CD14-positive monocyte (primary cell): ENCODE results near the gene CDKAL1. TPM values are rescaled to one million over a fixed set of nuclear protein-coding genes. Genes with fewer than 3 reads are reported as not detected.

Experiments used
- DNase-seq, 3 donors: peaks; one replicate each; pipeline ENCODE4 v3.0.0-alpha.2; 2011 to 2022
- H2AFZ ChIP-seq: 2 replicates; pipeline ENCODE4 v1.6.0; 2012; ENCODE audit warnings: mild to moderate bottlenecking, low read depth, low read length, inconsistent platforms; ENCODE audit not compliant: insufficient read depth, poor library complexity, severe bottlenecking
- H3K27ac ChIP-seq, 2 donors: 1 replicate in 1 of 2; 2 replicates in 1 of 2; pipeline ENCODE4 v1.5.1; 2012 to 2013; ENCODE audit warnings: low read length in 2 of 2, control low read depth in 1 of 2, inconsistent platforms in 1 of 2, low read depth in 1 of 2, mild to moderate bottlenecking in 1 of 2
- H3K27me3 ChIP-seq, 2 donors: one replicate each; pipeline versions ENCODE4 v1.6.0 to v1.6.1; 2011 to 2013; ENCODE audit warnings: low read length in 2 of 2; ENCODE audit not compliant: control insufficient read depth in 2 of 2, insufficient read depth in 2 of 2
- H3K36me3 ChIP-seq, 2 donors: replicated peaks in 1 of 2; 1 replicate in 1 of 2; 2 replicates in 1 of 2; pipeline versions ENCODE4 v1.5.1 to v1.6.1; 2012 to 2013; ENCODE audit warnings: low read length in 2 of 2, control low read depth in 1 of 2, inconsistent platforms in 1 of 2, mild to moderate bottlenecking in 1 of 2; ENCODE audit not compliant: insufficient read depth in 2 of 2, control insufficient read depth in 1 of 2
- H3K4me1 ChIP-seq, 2 donors: 1 replicate in 1 of 2; 2 replicates in 1 of 2; pipeline versions ENCODE4 v1.5.1 to v1.6.1; 2012 to 2013; ENCODE audit warnings: low read length in 2 of 2, control low read depth in 1 of 2, inconsistent platforms in 1 of 2, mild to moderate bottlenecking in 1 of 2, moderate library complexity in 1 of 2; ENCODE audit not compliant: insufficient read depth in 2 of 2, control insufficient read depth in 1 of 2
- H3K4me2 ChIP-seq: replicated peaks from 2 replicates; pipeline ENCODE3; 2012; ENCODE audit warnings: low read length, moderate library complexity, mild to moderate bottlenecking; ENCODE audit not compliant: poor library complexity, severe bottlenecking; ENCODE audit errors: extremely low read depth
- H3K4me3 ChIP-seq, 3 experiments: fragments of 200-600 bp in 1 of 3; sonication (generic) in 1 of 3; replicated peaks in 1 of 3; 1 replicate in 2 of 3; 2 replicates in 1 of 3; pipeline ENCODE4 v1.5.1; 2011 to 2013; ENCODE audit warnings: low read length in 3 of 3, mild to moderate bottlenecking in 3 of 3, control low read depth in 2 of 3, low read depth in 2 of 3, inconsistent platforms in 1 of 3, moderate library complexity in 1 of 3
- H3K79me2 ChIP-seq: 2 replicates; pipeline ENCODE4 v1.6.0; 2012; ENCODE audit warnings: mild to moderate bottlenecking, control low read depth, inconsistent platforms, low read length, moderate library complexity; ENCODE audit not compliant: insufficient read depth
- H3K9ac ChIP-seq: 2 replicates; pipeline ENCODE4 v1.6.0; 2017; ENCODE audit warnings: low read length, mild to moderate bottlenecking; ENCODE audit not compliant: insufficient read depth, poor library complexity, severe bottlenecking
- H3K9me3 ChIP-seq, 2 donors: replicated peaks in 1 of 2; 1 replicate in 1 of 2; 2 replicates in 1 of 2; pipeline versions ENCODE4 v1.5.1 to v1.6.1; 2012 to 2013; ENCODE audit warnings: low read length in 2 of 2, control low read depth in 1 of 2; ENCODE audit not compliant: control insufficient read depth in 1 of 2, insufficient read depth in 1 of 2
- H4K20me1 ChIP-seq: 2 replicates; pipeline ENCODE4 v1.6.0; 2012; ENCODE audit warnings: mild to moderate bottlenecking, low read length, control low read depth, moderate library complexity; ENCODE audit not compliant: insufficient read depth
- H3K27ac Mint-ChIP-seq, 7 donors: one replicate each; pipeline ENCODE4 v1.8.0; 2020; ENCODE audit warnings: mild to moderate bottlenecking in 7 of 7, mixed read lengths in 7 of 7, moderate library complexity in 6 of 7, inconsistent platforms in 2 of 7
- H3K27me3 Mint-ChIP-seq, 3 donors: one replicate each; pipeline ENCODE4 v1.8.0; 2021 to 2022; ENCODE audit warnings: low read depth in 3 of 3, mild to moderate bottlenecking in 3 of 3, mixed read lengths in 3 of 3, moderate library complexity in 3 of 3, inconsistent platforms in 1 of 3
- H3K36me3 Mint-ChIP-seq, 2 donors: one replicate each; pipeline ENCODE4 v1.8.0; 2020; ENCODE audit warnings: mixed read lengths in 2 of 2, inconsistent platforms in 1 of 2, mild to moderate bottlenecking in 1 of 2
- H3K4me1 Mint-ChIP-seq: one replicate; pipeline ENCODE4 v1.8.0; 2020; ENCODE audit warnings: mild to moderate bottlenecking, mixed read lengths
- H3K4me3 Mint-ChIP-seq, 2 donors: one replicate each; pipeline ENCODE4 v1.8.0; 2020; ENCODE audit warnings: mild to moderate bottlenecking in 2 of 2, mixed read lengths in 2 of 2, moderate library complexity in 1 of 2
- H3K9me3 Mint-ChIP-seq, 7 donors: one replicate each; pipeline ENCODE4 v1.8.0; 2020 to 2022; ENCODE audit warnings: mixed read lengths in 7 of 7, mild to moderate bottlenecking in 6 of 7, moderate library complexity in 6 of 7, inconsistent platforms in 2 of 7
- CTCF ChIP-seq: fragments of 200-600 bp; IDR thresholded peaks from one replicate; pipeline ENCODE4 v1.8.0; 2022; ENCODE audit warnings: antibody characterized with exemption, mild to moderate bottlenecking
- WGBS: methylation state at CpG from one replicate; pipeline ENCODE4 v1.1.5; 2013; ENCODE audit warnings: missing lambda C conversion rate; ENCODE audit not compliant: insufficient coverage; 5-methylcytosine and 5-hydroxymethylcytosine counted together
- intact Hi-C, 2 donors: fragments of 100-400 bp; cut with micrococcal nuclease; formaldehyde crosslinking; loops; one replicate each; pipeline versions ENCODE4 v1.15.0 to v1.15.1; 2023
- polyA plus RNA-seq, 3 donors: library from polyadenylated mRNA; depleted of rRNA in 1 of 3; unstranded in 2 of 3; stranded (reverse) in 1 of 3; fragments of 300-500 nt in 2 of 3; fragments of >200 nt in 1 of 3; fragmentation: Illumina TruSeq in 2 of 3; gene quantifications; 1 replicate in 2 of 3; 2 replicates in 1 of 3; pipeline ENCODE4 v1.2.3, GENCODE V29; 2012 to 2021

The CDKAL1 gene
- polyA plus RNA-seq, 3 donors: 3.2 to 12.4 (median 8.3) TPM

GRCh38 chr6:21214738-21215448 lies 680.6 kb downstream of the CDKAL1 start:
- Histone ChIP-seq H3K27ac (no peak overlapping the region), H3K4me3 (no peak overlapping the region), H4K20me1 (no peaks in the 10 kb centered on the region), H3K4me1 (no peaks in the 10 kb centered on the region), H3K4me2 (no peak overlapping the region), H3K36me3 (no peaks in the 10 kb centered on the region), H3K9me3 (no peaks in the 10 kb centered on the region), H3K79me2 (no peaks in the 10 kb centered on the region), H3K9ac (no peak overlapping the region), H3K27me3 (no peaks in the 10 kb centered on the region), H2AFZ (no peak overlapping the region)
- H3K4me1 Mint-ChIP-seq: no peaks in the 10 kb centered on the region
- 94% methylated on average over 3 of the region's 5 CpGs for WGBS
- no peak overlapping the region for H3K27ac Mint-ChIP-seq
- H3K27me3 Mint-ChIP-seq: no peaks in the 10 kb centered on the region
- TF ChIP-seq CTCF: no peak
- DNase-seq: no peak
- peaks cover 0 to 12% (median 2%) of the 10 kb centered on the region in 7 donors for H3K9me3 Mint-ChIP-seq
- no peak overlapping the region for H3K4me3 Mint-ChIP-seq
- intact Hi-C loops: no loop called here
- H3K36me3 Mint-ChIP-seq: peaks cover 7 to 24% of the 10 kb centered on the region in 2 donors

- peaks cover 9 to 12% of the 10 kb centered on the region in 2 donors for H3K36me3 Mint-ChIP-seq
- no peaks in the 10 kb centered on the region for H3K4me1 Mint-ChIP-seq
- WGBS: no CpG with 5 or more reads among the region's 2 CpGs
- Histone ChIP-seq H3K4me2 (no peak overlapping the region), H4K20me1 (no peaks in the 10 kb centered on the region), H3K36me3 (peaks cover 0 to 6% of the 10 kb centered on the region in 2 donors), H3K9me3 (no peaks in the 10 kb centered on the region), H3K27me3 (no peaks in the 10 kb centered on the region), H2AFZ (no peak overlapping the region), H3K9ac (no peak overlapping the region), H3K4me1 (no peaks in the 10 kb centered on the region), H3K27ac (no peak overlapping the region), H3K4me3 (no peak overlapping the region), H3K79me2 (no peaks in the 10 kb centered on the region)
- no peak overlapping the region for H3K27ac Mint-ChIP-seq
- H3K27me3 Mint-ChIP-seq: no peaks in the 10 kb centered on the region
- no peak overlapping the region for H3K4me3 Mint-ChIP-seq
- DNase-seq: no peak
- TF ChIP-seq CTCF: no peak
- H3K9me3 Mint-ChIP-seq: peaks cover 0 to 13% (median 3%) of the 10 kb centered on the region in 7 donors
- intact Hi-C loops: no loop called here
Observed at GRCh38 chr6:21219241-21219640, 685.0 kb downstream of the CDKAL1 start.
